ENCODE results near the gene GNB1L. TPM values are rescaled to one million over a fixed set of nuclear protein-coding genes. Genes with fewer than 3 reads are reported as not detected.
"Not testable (repeated sequence)": the region's sequence is repeated elsewhere in the genome, so short reads cannot be mapped to it uniquely, and the experiment has no call there.

GNB1L gene
- total RNA-seq, 1 donor from 2014 or later, result 6.2 TPM

DNA sequence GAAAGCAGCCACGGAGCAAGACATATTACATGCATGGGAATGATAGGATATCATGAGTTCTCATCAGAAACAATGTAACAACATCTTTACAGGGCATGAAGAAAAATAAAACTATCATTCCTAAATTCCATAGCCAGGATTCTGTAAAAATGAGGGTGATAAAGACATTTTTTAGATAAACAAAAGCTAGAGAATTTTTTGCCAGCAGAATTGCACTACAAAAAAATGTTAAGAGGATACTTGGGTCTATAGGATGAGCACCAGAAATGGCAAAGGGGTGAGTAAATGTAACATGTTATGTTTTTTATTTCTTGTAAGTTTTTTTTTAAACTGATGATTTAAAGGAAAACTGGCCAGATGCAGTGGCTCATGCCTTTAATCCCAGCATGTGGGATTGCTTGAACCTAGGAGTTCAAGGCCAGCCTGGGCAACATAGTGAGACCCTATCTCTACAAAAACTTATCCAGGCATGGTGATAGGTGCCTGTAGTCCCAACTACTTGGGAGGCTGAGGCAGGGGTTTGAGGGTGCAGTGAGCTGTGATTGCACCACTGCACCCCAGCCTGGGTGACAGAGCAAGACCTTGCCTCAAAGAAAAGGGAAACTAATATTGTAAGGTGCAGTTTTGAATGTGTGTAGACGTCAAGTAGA is 60.9 kb downstream of the GNB1L start:
- intact Hi-C loops (cut with DNase I), result no loop called here
- DNase-seq (ENCODE audit: low spot score) (no peak), ATAC-seq (no peak)

DNA sequence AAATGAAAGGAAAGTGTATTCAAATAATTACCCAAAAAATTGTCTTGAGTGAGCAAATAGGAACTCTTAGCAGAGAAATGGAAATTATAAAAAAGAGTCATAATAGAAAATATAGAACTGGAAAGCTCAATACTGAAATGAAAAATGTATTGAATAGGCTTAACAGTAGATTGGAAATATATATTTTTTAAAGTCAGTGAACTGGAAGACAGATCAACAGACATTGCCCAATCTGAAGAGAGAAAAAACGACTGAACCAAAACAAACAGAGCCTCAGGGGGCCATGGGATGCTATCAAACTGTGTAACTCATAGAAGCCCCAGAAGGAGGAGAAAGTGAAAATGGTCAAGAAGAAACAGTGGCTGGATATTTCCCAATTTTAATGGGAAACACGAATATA is 61.5 kb downstream of the GNB1L start:
- DNase-seq (ENCODE audit: low spot score) (no peak), ATAC-seq (no peak)
- intact Hi-C loops (cut with DNase I), result no loop called here

DNA sequence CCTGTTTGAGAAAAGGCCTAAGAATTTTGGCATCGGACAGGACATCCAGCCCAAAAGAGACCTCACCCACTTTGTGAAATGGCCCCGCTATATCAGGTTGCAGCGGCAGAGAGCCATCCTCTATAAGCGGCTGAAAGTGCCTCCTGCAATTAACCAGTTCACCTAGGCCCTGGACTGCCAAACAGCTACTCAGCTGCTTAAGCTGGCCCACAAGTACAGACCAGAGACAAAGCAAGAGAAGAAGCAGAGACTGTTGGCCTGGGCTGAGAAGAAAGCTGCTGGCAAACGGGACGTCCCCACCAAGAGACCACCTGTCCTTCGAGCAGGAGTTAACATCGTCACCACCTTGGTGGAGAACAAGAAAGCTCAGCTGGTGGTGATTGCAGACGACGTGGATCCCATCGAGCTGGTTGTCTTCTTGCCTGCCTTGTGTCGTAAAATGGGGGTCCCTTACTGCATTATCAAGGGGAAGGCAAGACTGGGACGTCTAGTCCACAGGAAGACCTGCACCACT is 62.2 kb downstream of the GNB1L start:
- intact Hi-C loops (cut with DNase I); ATAC-seq; DNase-seq (ENCODE audit: low spot score): not testable (repeated sequence)

DNA sequence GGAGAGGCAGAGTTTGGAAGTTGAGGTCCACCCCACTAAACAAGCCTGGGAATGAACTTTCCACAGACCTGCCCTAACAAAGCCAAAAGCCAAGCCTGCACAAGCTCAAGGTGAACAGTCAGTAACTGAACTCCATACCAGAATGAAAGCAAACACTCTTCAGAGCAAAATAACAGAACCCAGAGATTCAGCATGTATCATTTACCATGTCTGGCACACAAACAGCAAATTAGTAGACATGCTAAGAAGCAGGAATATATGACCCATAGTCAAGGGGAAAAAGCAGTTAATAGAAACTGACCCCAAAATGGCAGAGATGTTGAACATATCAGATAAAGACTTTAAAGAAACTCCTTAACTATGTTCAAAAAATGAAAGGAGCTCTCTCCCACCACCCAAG is 62.8 kb downstream of the GNB1L start:
- ATAC-seq (no peak), DNase-seq (ENCODE audit: low spot score) (no peak)
- intact Hi-C loops (cut with DNase I), result no loop called here

DNA sequence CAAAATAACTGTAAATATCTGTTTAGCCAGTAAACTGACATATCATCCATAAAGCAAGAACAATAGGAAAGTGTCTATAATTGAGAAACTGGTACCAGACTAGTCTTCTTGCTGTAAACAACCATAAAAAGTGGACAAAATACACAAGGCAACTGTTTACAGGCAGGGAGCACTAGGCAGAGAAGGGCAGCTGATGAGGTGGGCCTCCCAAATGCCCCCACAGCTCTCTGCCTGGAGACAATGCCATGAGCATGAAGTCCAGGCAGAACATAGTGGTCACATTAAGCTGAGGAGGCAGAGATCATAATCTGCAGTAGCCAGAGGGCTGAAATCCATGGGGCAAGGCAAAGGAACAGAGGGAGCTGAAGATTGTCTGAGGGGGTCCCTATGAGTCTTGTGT is 63.4 kb downstream of the GNB1L start:
- intact Hi-C loops (cut with DNase I), result no loop called here
- ATAC-seq (no peak), DNase-seq (ENCODE audit: low spot score) (no peak)

DNA sequence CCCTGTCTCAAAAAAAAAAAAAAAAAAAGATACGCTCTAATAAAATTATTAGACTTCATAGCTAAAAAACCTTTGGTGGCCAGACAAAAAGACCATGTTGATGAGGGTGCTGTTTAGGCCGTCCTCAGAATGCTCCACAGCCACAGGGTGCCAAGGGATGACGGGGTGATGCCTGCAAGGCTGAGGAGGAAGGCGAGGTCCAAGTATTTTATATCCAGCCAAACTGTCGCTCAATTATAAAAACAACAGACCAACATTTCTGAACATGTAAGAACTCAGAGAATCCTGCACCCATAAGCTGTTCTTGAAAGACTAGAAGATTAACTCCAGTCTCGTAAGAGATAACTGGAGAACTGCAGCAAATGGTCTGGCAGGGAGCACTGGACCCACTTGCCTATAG is 64.8 kb downstream of the GNB1L start:
- ATAC-seq (no peak), DNase-seq (ENCODE audit: low spot score) (no peak)
- intact Hi-C loops (cut with DNase I), result no loop called here

DNA sequence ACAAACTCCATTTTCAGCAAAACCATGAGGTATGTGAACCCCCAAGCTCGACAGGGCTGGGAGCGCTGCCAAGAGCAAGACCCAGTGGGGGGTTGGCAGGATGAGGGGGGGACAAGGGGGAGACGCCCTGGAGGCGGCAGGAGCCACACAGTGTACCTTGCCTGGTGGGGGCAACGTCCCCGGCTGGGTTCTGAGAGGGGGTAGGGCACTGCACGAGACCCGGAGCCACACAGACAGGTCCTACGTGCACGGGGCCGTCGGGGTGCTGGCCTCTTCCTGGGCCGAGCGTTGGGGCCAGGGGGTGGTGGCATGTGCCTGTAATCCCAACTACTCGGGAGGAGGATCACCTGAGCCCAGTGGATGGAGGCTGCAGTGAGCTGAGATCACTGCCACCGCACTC is 65.3 kb downstream of the GNB1L start:
- ATAC-seq, result no peak
- DNase-seq (ENCODE audit: low spot score), result no peak
- intact Hi-C loops (cut with DNase I), result no loop called here

DNA sequence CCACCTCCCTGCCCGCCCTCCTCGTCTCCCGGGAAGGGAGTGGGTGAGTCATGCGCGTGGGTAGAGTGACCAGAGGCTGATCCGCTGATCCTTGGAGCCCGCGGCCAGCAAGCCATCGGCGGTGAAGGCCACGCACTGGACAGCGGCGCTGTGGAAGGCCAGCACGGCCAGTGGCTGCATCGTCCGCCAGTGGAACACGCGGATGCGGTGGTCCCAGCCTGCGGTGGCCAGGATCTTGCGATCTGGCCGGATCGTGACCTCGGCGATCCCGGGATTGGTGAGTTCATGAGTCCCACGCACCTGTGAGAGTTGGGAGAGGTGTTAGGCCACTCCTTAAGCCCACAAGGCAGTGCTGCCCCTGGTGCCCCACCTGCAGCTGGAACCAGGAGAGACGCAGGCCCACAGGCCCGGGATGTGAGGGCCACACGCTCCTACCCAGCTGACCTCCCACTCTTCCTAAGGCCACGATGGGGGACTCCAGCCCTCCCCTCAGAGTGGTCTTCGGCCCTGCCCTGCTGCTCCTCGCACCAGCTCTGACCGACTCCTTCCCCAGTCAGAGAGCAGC is 65.9 kb downstream of the GNB1L start:
- DNase-seq (ENCODE audit: low spot score) (no peak), ATAC-seq (no peak)
- intact Hi-C loops (cut with DNase I), result no loop called here

DNA sequence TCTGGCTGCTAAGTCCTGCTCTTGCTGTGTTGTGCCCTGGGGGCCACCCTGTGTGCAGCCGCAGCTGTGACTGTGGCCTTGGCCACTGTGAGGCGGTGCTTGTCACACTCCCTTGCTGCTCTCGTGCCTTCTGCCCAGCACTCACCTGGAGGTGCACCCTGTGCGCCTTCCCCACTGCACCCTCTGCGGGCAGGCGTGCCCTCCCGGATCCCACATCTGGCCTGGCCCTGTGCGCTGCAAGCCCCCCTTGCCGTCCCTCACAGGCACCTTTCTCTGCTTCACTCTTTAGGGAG is 66.9 kb downstream of the GNB1L start:
- DNase-seq (ENCODE audit: low spot score) (no peak), ATAC-seq (no peak)
- intact Hi-C loops (cut with DNase I), result no loop called here

DNA sequence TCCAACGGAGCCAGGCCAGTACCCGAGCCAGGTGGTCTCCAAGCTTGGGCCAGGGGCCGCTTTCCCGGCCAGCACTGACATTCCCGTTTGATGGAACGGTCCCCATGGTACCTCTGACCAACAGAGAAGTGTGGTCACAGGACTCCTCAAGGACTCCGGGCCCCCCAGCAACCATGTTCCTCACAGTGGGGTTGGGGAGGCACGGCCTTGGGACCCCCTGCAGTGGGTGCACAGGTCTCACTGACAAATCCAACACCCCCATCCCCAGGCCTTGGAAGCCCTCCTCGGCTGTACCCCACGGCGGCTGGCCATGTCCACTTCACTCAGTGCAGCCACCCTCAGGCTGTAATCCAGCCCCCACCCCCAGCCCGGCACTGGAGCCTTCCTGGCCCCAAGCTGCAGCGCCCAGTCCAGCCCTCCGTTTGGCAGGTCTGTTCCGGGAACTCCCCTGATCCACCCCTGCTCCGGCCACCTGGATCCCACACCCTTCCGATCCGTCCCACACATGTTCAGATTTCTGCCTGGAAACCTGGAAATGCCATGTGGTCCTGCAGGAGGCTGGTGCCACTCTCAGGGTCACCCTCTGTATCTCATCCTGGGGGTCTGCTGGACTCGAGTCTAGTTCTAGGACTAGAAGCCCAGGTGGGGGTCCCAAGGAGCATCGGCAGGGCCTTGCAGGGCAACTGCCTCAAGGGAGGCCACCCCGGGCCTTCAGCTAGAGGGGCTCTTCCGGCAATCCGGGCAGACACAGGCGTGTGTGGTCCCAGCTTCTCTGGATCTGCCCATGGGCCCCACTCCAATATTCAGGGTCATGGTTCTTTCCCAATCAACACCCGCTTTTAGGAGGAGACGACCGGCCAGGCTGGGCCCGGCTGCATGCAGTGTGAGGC is 67.5 kb downstream of the GNB1L start:
- DNase-seq (ENCODE audit: low spot score), result no peak
- intact Hi-C loops (cut with DNase I), result no loop called here
- ATAC-seq, result no peak

DNA sequence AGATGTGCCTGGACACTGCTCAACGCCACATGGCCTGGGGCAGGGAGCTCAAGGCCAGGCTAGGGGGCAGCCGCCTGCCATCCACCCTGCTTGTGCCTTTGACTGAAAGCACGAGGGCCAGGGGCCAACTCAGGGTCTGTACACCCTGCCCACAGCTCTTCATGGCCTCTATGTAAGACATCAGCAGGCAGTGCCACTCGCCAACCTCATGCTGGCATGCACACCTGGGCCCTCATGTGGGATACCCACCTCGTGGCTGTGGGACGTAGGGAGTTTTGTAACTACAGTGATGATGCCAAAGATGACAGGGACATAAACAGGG is 68.4 kb downstream of the GNB1L start:
- ATAC-seq (no peak), DNase-seq (ENCODE audit: low spot score) (no peak)
- intact Hi-C loops (cut with DNase I), result no loop called here

DNA sequence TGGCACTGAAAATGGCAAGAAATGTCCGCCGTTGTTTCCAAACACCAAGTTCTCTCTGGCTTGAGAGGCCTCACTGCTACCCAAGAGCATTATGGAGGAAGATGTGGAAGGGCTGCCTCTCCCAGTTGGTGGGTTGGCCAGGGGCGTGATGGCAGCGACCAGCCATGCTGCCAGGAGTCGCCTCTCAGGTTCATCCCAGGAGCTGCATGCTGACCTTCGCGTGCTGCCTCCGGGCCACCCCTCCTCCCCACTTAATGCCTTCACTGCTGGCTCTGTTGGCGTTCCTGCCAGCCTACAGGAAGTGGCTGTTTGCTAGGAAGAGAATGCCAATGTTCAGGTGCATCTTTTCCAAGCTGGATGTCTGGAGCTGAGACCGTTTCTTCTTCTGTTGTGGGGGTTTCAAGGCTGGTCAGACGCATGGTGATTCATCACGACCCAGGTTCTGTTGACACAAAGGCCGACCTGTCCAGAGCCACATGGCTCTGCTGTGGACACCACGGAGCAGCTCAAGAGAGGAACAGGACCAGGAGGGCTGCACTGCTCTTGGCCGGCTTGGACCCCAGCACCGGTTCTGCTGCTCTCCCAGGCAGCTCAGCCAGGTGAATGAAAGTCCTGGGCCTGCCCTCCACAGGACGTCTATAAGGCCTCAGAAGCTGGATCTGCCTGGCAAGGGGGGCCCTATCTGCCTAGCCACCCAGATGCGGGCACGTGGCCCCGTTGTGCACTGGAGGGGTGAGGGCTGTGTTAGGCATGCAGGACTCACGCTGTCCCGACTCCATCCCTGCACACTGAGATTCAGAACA is 69.0 kb downstream of the GNB1L start:
- no peak for ATAC-seq
- DNase-seq (ENCODE audit: low spot score), result no peak

DNA sequence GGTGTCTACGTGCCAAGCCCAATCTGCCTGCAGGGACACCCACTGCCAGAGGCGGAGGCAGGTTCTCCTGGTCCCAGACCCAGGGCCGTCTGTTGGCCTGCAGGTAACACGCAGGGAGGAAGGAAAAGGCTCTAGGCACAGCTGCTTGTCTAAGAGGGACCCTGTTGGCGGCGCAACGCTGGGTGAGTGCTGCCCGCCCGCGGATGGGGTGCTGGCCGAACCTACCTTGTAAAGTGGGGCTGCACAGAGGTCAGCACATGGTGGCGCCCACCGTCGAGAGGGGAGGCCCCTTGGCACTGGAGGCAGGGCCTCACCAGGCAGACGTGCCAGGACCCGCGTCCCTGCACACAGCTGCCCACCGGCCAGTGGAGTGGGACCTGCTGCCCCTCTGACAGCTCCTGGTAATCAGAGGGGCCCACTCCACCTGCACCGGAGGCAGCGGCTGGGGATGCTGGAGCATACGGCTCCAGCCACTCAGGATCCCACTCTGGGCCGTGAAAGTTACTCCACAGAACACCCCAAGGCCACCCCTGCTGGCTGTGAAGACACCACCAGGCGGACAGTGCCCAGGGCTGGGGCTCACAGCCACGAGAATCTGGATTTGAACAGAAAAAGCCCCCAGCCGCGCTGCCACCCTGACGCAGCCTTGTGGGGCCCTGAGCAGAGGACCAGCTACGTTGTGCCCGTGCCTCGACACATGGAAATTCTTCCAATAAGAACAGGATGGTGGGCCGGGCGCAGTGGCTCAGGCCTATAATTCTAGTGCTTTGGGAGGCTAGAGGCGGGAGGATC is 70.1 kb downstream of the GNB1L start:
- intact Hi-C loops (cut with DNase I), result no loop called here
- ATAC-seq (no peak), DNase-seq (ENCODE audit: low spot score) (no peak)

More for the DNA sequence above, 69.0 kb downstream of the GNB1L start:
- intact Hi-C loops (cut with DNase I), result no loop called here

DNA sequence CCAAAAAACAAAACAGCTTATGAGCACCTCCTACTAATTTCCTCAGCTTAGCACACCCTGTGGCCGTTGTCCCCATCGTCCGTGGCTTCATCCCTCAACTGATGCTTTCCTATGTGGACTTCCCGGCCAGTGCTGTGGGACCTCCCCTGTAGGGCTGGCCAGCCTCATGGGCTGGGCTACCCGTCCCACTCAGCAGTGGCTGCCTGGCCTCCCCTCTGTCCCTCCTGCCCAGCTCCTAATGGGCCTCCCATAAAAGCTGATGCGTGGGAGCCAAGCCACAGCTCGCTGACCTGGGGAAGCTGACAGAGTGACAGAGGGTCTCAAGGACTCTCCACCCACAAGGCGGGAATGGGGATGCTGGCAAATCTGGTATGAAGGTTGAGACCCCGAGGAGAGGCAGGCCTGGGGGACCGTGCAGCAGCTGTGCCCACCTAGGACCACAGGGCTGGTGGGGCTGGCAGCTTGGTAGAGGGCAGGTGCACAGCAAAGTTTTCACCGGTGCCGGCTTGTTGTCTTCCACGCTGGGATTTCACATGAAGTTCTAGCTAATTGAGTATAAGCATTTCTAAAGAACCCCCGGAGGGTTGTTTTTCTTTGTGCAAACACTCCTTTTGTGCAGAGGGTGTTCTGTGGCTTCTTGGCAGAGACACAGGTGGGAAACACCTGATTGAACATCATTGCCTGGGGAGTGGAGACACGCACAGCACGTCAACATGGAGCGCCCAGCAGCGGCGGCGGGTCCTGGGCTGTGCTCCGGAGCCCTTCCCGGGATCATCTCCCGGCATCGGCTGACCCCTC is 70.9 kb downstream of the GNB1L start:
- DNase-seq (ENCODE audit: low spot score), result no peak
- intact Hi-C loops (cut with DNase I), result no loop called here
- no peak for ATAC-seq

DNA sequence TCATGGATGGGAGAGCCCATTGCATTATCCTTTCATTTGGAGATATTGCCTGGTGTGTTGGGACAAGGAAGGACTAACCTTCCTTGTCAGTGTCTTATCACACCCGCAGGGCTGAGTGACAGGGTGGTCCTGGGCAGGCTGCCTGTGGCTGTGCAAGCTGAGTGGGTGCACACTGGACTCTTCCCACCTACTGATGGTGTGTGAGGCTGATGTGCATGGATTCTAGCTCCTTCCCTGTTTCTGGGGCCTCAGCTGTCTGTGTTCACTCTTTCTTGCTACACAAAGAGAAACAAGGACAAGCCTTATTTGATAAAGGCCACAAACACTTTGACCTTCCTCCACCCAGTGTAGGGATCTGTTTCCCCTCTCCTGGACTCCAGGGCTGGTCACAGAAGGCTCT is 72.1 kb downstream of the GNB1L start:
- intact Hi-C loops (cut with DNase I), result no loop called here
- DNase-seq (ENCODE audit: low spot score) (no peak), ATAC-seq (no peak)

DNA sequence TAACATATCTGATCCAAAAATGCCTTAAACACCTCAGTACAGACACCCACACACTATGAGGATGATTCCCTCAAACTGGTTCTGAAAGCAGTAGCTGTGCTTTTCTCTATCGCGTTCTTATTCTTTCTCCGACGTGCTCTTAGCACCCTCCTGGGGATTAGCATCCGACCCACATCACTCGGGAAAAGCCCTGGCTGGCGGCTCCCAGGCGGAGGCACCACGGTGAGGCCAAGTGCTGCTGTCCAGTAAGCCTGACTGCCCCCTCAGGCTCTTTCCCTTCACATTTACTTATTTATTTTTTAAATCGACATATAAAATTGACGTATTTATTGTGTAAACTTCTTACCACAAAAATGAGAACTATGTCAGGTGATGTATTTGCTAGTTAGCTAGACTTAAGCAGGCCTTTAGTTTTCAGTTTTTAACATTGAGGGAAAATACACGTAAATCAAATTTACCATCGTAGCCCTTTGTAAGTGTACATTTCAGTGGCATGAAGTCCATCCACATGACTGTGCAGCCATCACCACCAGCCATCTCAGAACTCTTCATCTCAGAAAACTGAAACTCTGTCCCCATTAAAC is 74.9 kb downstream of the GNB1L start:
- intact Hi-C loops (cut with DNase I), result no loop called here
- DNase-seq (ENCODE audit: low spot score) (no peak), ATAC-seq (no peak)

DNA sequence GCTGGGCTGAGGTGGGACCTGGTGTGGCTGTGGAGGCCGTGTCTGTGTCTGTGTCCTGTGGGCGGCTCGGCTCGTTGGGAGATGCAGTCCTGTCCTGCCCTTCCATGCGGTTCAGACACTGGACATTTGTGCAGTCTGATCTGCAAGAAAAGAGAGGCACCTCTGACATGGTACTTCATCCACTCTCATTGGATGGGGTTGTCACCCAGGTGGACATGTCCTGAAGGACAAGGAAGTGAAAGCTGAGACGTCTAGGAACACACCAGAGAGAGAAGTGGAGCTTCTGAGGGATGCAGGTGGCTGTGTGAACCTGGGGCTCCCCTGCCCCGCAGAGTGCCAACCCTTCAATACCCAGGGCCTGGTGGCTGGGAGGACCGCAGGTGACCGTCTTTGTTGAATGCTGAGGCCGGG is 75.7 kb downstream of the GNB1L start:
- intact Hi-C loops (cut with DNase I), result no loop called here
- DNase-seq (ENCODE audit: low spot score), result no peak
- ATAC-seq, result no peak

DNA sequence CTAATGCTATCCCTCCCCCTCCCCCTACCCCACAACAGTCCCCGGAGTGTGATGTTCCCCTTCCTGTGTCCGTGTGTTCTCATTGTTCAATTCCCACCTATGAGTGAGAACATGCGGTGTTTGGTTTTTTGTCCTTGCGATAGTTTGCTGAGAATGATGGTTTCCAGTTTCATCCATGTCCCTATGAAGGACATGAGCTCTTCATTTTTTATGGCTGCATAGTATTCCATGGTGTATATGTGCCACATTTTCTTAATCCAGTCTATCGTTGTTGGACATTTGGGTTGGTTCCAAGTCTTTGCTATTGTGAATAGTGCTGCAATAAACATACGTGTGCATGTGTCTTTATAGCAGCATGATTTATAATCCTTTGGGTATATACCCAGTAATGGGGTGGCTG is 77.5 kb downstream of the GNB1L start:
- intact Hi-C loops (cut with DNase I); ATAC-seq; DNase-seq (ENCODE audit: low spot score): not testable (repeated sequence)

Measured in sciatic nerve (tissue), 2 donors.